HepG2 (cell line): ENCODE measurements around the gene GCHFR. TPM values are rescaled to one million over a fixed set of nuclear protein-coding genes. Genes with fewer than 3 reads are reported as not detected.

Experiments
- ATF7 ChIP-seq, 2 experiments: fragments of 450-650 bp in 1 of 2; sonication (generic) in 1 of 2; formaldehyde crosslinking in 1 of 2; IDR thresholded peaks; 2 replicates each; pipeline versions ENCODE4 v1.4.0 to v1.6.1; 2016 to 2020; ENCODE audit warnings: antibody characterized with exemption in 1 of 2, mild to moderate bottlenecking in 1 of 2, missing genetic modification reagents in 1 of 2
- FOXP1 ChIP-seq, 2 experiments: fragments of 450-650 bp in 1 of 2; IDR thresholded peaks; 2 replicates each; pipeline ENCODE4 v1.6.1; 2017 to 2018; ENCODE audit warnings: antibody characterized with exemption in 1 of 2
- GPN1 ChIP-seq: sonication (generic); formaldehyde crosslinking; IDR thresholded peaks from 2 replicates; pipeline ENCODE4 v1.5.1; 2020; ENCODE audit warnings: missing genetic modification reagents, borderline replicate concordance
- HNF4A ChIP-seq: sonication (generic); formaldehyde crosslinking; IDR thresholded peaks from 2 replicates; pipeline ENCODE4 v1.4.0; 2020; ENCODE audit warnings: missing genetic modification reagents
- KAT7 ChIP-seq: IDR thresholded peaks from 2 replicates; pipeline ENCODE4 v1.6.1; 2018; ENCODE audit warnings: borderline replicate concordance, missing compliant biosample characterization
- KDM5A ChIP-seq: fragments of 200-600 bp; sonication (generic); IDR thresholded peaks from 2 replicates; pipeline ENCODE4 v1.7.0; 2018; ENCODE audit warnings: antibody characterized with exemption, mild to moderate bottlenecking, low read length, borderline replicate concordance
- KDM5B ChIP-seq: sonication (generic); formaldehyde crosslinking; IDR thresholded peaks from 2 replicates; pipeline ENCODE4 v1.4.0; 2020; ENCODE audit warnings: missing genetic modification reagents, mild to moderate bottlenecking, borderline replicate concordance
- KDM6A ChIP-seq: IDR thresholded peaks from 2 replicates; pipeline ENCODE4 v1.6.1; 2016; ENCODE audit warnings: low read depth
- PHF20 ChIP-seq: sonication (generic); formaldehyde crosslinking; IDR thresholded peaks from 2 replicates; pipeline ENCODE4 v1.5.0; 2020; ENCODE audit warnings: mild to moderate bottlenecking, missing genetic modification reagents
- PRDM4 ChIP-seq: sonication (generic); formaldehyde crosslinking; IDR thresholded peaks from 2 replicates; pipeline ENCODE4 v1.9.0; 2021; ENCODE audit warnings: missing genetic modification reagents, borderline replicate concordance
- SP1 ChIP-seq, 2 experiments: fragments of 450-650 bp in 1 of 2; sonication (generic) in 1 of 2; formaldehyde crosslinking in 1 of 2; IDR thresholded peaks; 2 replicates each; pipeline versions ENCODE4 v1.4.0 to v1.6.1; 2016 to 2020; ENCODE audit warnings: missing genetic modification reagents in 1 of 2
- SRSF9 ChIP-seq: fragments of 200-400 bp; formaldehyde crosslinking; IDR thresholded peaks from 2 replicates; pipeline ENCODE4 v1.6.1; 2018; ENCODE audit warnings: borderline replicate concordance, mild to moderate bottlenecking, low read depth, low read length; ENCODE audit not compliant: insufficient read depth, poor library complexity, severe bottlenecking
- TAF15 ChIP-seq: fragments of 200-400 bp; formaldehyde crosslinking; IDR thresholded peaks from one replicate; pipeline ENCODE4 v1.6.1; 2018; ENCODE audit warnings: mild to moderate bottlenecking, low read depth, low read length; ENCODE audit not compliant: poor library complexity, severe bottlenecking
- U2AF1 ChIP-seq: fragments of 200-400 bp; formaldehyde crosslinking; optimal IDR thresholded peaks from 2 replicates; pipeline ENCODE3; 2017; ENCODE audit warnings: mild to moderate bottlenecking, low read depth, low read length
- ZNF260 ChIP-seq: sonication (generic); formaldehyde crosslinking; IDR thresholded peaks from 2 replicates; pipeline ENCODE4 v1.4.0; 2020; ENCODE audit warnings: missing genetic modification reagents, low read depth, mild to moderate bottlenecking, borderline replicate concordance
- polyA plus RNA-seq, 8 experiments: library from polyadenylated mRNA; depleted of rRNA in 3 of 8; stranded (reverse) in 7 of 8; unstranded in 1 of 8; fragments of >200 nt; fragmentation: Illumina TruSeq in 4 of 8; extraction: Trizol in 4 of 8; gene quantifications; 2 replicates each; pipeline versions ENCODE4 v1.2.1 to v1.2.3, GENCODE V29; 2011 to 2016; ENCODE audit warnings: low read depth in 4 of 8, missing spikeins in 1 of 8, mixed read lengths in 1 of 8; ENCODE audit not compliant: insufficient read depth in 1 of 8
- total RNA-seq, 5 experiments: library from RNA; depleted of rRNA; stranded (reverse); fragments of >200 nt; fragmentation: Illumina TruSeq; extraction: Trizol; gene quantifications; 2 replicates each; pipeline ENCODE4 v1.2.3, GENCODE V29; 2016; ENCODE audit warnings: low read depth in 1 of 5
- TF ChIP-seq, protein P1 (sequence below), 2 experiments: sonication (generic) in 1 of 2; formaldehyde crosslinking in 1 of 2; IDR thresholded peaks; 2 replicates each; pipeline versions ENCODE4 v1.6.1 to v1.9.0; 2014 to 2022; ENCODE audit warnings: antibody characterized with exemption in 1 of 2, borderline replicate concordance in 1 of 2, inconsistent platforms in 1 of 2, low read depth in 1 of 2, missing genetic modification reagents in 1 of 2
- TF ChIP-seq, protein P2 (sequence below): sonication (generic); formaldehyde crosslinking; IDR thresholded peaks from 2 replicates; pipeline ENCODE4 v1.4.0; 2020; ENCODE audit warnings: missing genetic modification reagents

The GCHFR gene
- total and polyA plus RNA-seq, 2 of the 13 experiments (the other 11 are each of a cell fraction or from before 2014, with no cell fraction given) = 51.5 to 92.4 TPM

DNA sequence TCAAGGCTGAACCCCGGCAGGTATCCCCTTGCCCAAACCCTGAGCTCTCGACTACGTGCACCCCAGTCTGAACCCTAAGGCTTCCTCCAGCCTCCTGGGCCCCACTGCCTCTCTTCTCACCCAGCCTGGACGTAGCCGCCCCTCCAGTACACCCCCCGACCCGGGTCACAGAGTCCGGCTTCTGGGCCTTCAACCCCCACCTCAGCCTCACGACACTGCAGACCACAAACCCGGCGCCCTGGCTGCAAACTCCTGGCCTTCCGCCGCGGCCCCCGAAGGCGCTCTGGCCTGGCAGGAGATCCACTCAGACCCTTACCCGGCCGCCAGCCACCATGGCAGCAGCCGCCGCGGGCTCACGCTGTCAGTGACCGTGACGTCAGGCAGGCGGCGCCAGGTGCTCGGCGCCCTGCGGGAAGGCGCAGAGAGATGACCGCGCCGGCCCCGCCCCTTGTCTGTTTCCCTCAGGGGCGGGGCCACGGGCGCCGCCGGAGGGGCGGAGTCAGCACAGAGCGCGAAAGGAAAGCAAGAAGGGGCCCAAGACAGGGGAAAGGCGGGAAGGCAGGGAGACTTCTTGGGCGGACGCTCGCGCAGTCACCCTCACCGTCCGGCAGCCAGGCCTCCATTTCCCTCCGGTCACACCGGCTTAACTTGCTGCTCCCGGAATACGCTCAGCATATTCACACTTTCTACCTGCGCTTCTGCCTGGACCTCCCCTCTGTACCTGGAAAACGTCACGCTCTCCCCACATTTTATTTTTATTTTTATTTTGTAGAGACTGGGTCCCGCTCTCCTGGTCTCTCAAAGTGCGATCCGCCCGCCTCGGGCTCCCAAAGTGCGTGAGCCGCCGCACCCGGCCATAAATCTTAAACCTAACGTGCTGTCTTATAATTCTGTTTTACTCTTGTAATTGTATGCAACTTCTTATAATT is 8.7 kb upstream of the GCHFR start, which contains the start of gene RMDN3 (continued):
- TF ChIP-seq KDM6A = no peak
- TF ChIP-seq, protein P1, sequence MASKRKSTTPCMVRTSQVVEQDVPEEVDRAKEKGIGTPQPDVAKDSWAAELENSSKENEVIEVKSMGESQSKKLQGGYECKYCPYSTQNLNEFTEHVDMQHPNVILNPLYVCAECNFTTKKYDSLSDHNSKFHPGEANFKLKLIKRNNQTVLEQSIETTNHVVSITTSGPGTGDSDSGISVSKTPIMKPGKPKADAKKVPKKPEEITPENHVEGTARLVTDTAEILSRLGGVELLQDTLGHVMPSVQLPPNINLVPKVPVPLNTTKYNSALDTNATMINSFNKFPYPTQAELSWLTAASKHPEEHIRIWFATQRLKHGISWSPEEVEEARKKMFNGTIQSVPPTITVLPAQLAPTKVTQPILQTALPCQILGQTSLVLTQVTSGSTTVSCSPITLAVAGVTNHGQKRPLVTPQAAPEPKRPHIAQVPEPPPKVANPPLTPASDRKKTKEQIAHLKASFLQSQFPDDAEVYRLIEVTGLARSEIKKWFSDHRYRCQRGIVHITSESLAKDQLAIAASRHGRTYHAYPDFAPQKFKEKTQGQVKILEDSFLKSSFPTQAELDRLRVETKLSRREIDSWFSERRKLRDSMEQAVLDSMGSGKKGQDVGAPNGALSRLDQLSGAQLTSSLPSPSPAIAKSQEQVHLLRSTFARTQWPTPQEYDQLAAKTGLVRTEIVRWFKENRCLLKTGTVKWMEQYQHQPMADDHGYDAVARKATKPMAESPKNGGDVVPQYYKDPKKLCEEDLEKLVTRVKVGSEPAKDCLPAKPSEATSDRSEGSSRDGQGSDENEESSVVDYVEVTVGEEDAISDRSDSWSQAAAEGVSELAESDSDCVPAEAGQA (IDR thresholded peaks at IDR 0.05; ENCODE audit: low read depth) = peak; percentile 96
- TF ChIP-seq, protein P1 (CRISPR knock-in tag; IDR thresholded peaks at IDR 0.05; ENCODE audit: borderline replicate concordance) = no peak
- TF ChIP-seq KDM5B (CRISPR knock-in tag) = no peak
- peak; percentile 92 for TF ChIP-seq PHF20 (CRISPR knock-in tag)
- TF ChIP-seq, protein P2, sequence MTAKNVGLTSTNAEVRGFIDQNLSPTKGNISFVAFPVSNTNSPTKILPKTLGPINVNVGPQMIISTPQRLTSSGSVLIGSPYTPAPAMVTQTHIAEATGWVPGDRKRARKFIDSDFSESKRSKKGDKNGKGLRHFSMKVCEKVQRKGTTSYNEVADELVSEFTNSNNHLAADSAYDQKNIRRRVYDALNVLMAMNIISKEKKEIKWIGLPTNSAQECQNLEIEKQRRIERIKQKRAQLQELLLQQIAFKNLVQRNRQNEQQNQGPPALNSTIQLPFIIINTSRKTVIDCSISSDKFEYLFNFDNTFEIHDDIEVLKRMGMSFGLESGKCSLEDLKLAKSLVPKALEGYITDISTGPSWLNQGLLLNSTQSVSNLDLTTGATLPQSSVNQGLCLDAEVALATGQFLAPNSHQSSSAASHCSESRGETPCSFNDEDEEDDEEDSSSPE = peak; percentile 97
- no peak for TF ChIP-seq U2AF1
- no peak for TF ChIP-seq SP1 (IDR thresholded peaks at IDR 0.05)
- TF ChIP-seq SP1 (CRISPR knock-in tag; IDR thresholded peaks at IDR 0.05) = peak; percentile 97
- no peak for TF ChIP-seq PRDM4
- TF ChIP-seq TAF15 = no peak
- TF ChIP-seq HNF4A = no peak
- TF ChIP-seq ATF7 (IDR thresholded peaks at IDR 0.05) = peak; percentile 39; the same call in 1 of the 2 replicates
- peak; percentile 72; the same call in 1 of the 2 replicates for TF ChIP-seq ATF7 (CRISPR knock-in tag; IDR thresholded peaks at IDR 0.05)
- no peak for TF ChIP-seq ZNF260 (CRISPR knock-in tag)
- no peak for TF ChIP-seq KAT7 (CRISPR knock-in tag)
- TF ChIP-seq GPN1 (CRISPR knock-in tag) = no peak
- TF ChIP-seq FOXP1 (IDR thresholded peaks at IDR 0.05) = no peak
- TF ChIP-seq FOXP1 (CRISPR knock-in tag; IDR thresholded peaks at IDR 0.05) = 0 out of 2 replicates have a peak, but pooled peaks have one; percentile 20
- TF ChIP-seq SRSF9 = no peak
- TF ChIP-seq KDM5A = peak; percentile 95
